Measurements from ENCODE around the gene CNPY1. TPM values are rescaled to one million over a fixed set of nuclear protein-coding genes. Genes with fewer than 3 reads are reported as not detected.
"Not testable (repeated sequence)": the region's sequence is repeated elsewhere in the genome, so short reads cannot be mapped to it uniquely, and the experiment has no call there.

Gene CNPY1
- total and polyA plus RNA-seq, 9 of the 15 experiments (the other 6 are each of a cell fraction or from before 2014, with no cell fraction given), result not detected

- TF ChIP-seq, protein P1, sequence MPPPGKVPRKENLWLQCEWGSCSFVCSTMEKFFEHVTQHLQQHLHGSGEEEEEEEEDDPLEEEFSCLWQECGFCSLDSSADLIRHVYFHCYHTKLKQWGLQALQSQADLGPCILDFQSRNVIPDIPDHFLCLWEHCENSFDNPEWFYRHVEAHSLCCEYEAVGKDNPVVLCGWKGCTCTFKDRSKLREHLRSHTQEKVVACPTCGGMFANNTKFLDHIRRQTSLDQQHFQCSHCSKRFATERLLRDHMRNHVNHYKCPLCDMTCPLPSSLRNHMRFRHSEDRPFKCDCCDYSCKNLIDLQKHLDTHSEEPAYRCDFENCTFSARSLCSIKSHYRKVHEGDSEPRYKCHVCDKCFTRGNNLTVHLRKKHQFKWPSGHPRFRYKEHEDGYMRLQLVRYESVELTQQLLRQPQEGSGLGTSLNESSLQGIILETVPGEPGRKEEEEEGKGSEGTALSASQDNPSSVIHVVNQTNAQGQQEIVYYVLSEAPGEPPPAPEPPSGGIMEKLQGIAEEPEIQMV (tag; conservative IDR thresholded peaks at IDR 0.05; ENCODE audit: low read depth), result no peak
- TF ChIP-seq PCBP2 (IDR thresholded peaks at IDR 0.05; ENCODE audit: low read depth, low read length, poor library complexity, severe bottlenecking), result no peak
Observed at GRCh38 chr7:155521007-155521742, 25.2 kb downstream of the CNPY1 start (continued).

DNA sequence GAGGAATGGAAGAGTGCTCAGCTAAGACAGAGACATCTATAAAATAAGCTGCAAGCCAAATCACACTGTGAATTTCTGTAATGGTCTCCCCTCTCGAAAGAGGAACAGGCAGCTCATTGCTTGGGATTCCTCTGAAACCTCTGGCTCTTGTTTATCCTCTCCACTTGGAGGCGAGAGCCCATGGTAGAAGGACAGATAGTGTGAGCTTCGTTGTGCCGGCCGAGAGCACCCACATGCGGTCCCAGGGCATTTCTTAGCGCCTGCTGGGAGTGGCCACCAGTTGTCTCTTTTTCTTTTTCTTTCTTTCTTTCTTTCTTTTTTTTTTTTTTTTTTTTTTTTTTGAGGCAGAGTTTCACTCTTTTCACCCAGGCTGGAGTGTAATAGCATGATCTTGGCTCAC is 26.2 kb downstream of the CNPY1 start:
- intact Hi-C loops (cut with micrococcal nuclease), result no loop called here
- no peaks in the 10 kb centered on the region for H3K36me3 ChIP-seq (ENCODE audit: control insufficient read depth, insufficient read depth, low read length)
- POLR2A ChIA-PET, result interaction anchor here (0.6 to 1.0 kb wide), 4 partner anchors 19 to 1351 kb away, joined by 3 to 4 read pairs (median 3); partner anchors contain the start of gene RBM33
- no peaks in the 10 kb centered on the region for H3K9me3 ChIP-seq (replicated peaks; ENCODE audit: control insufficient read depth, insufficient read depth, low read depth, low read length)
- H3K4me3 ChIP-seq, result no peak overlapping the region
- WGBS (ENCODE audit: insufficient coverage, low coverage, missing lambda C conversion rate), result 1% methylated on average over 7 of the region's 7 CpGs
- H3K27ac ChIP-seq (ENCODE audit: extremely low read depth, low read depth, low read length), result no peak overlapping the region
- peaks cover 7% of the 10 kb centered on the region; the same call in 1 of the 2 replicates for H4K20me1 ChIP-seq (replicated peaks; ENCODE audit: control insufficient read depth, insufficient read depth, low read length)
- no peak overlapping the region for H3K9ac ChIP-seq (ENCODE audit: insufficient read depth in 1 of 2, low read depth in 2 of 2, low read length in 2 of 2)
- no peak overlapping the region for H2AFZ ChIP-seq (ENCODE audit: low read depth, low read length)
- DNase-seq (ENCODE audit: extremely low read depth in 1 of 4, low spot score in 3 of 4) (no peak), FAIRE-seq (no peak), ATAC-seq (peak; percentile 60; the same call in 2 of the 3 replicates)
- H3K4me2 ChIP-seq (ENCODE audit: insufficient read depth, low read length), result no peak overlapping the region
- peaks cover 67 to 84% of the 10 kb centered on the region in 2 experiments for H3K27me3 ChIP-seq (ENCODE audit: control insufficient read depth in 2 of 2, insufficient read depth in 2 of 2, low read length in 2 of 2)
- no peaks in the 10 kb centered on the region for H3K79me2 ChIP-seq (ENCODE audit: control insufficient read depth, insufficient read depth, low read length)
- H3K4me1 ChIP-seq (replicated peaks in 1 of 2; ENCODE audit: control insufficient read depth in 2 of 2, insufficient read depth in 2 of 2, low read length in 2 of 2), result no peaks in the 10 kb centered on the region
- TF ChIP-seq FUS (optimal IDR thresholded peaks at IDR 0.05; ENCODE audit: low read depth, low read length) (no peak), CTCF (IDR thresholded peaks at IDR 0.05 in 2 of 3, conservative IDR thresholded peaks at IDR 0.05 in 1 of 3; ENCODE audit: insufficient read depth in 2 of 3, low read depth in 1 of 3, low read length in 3 of 3) (peak in 1 of 3 experiments; percentile 15; a peak in 1 of 6 replicates), SPI1 (IDR thresholded peaks at IDR 0.05; ENCODE audit: borderline replicate concordance, low read depth, low read length) (peak; percentile 11; the same call in 1 of the 2 replicates)
- no TSS peak for BruUV-seq (replicated peaks)
- no peaks in the 10 kb centered on the region for H3K9me1 ChIP-seq (ENCODE audit: control insufficient read depth, insufficient read depth, low read length)
- in situ Hi-C loops (cut with MboI), result no loop called here
- CTCF ChIA-PET (ENCODE audit: low intra/inter-chr PET ratio), result no interaction called here

DNA sequence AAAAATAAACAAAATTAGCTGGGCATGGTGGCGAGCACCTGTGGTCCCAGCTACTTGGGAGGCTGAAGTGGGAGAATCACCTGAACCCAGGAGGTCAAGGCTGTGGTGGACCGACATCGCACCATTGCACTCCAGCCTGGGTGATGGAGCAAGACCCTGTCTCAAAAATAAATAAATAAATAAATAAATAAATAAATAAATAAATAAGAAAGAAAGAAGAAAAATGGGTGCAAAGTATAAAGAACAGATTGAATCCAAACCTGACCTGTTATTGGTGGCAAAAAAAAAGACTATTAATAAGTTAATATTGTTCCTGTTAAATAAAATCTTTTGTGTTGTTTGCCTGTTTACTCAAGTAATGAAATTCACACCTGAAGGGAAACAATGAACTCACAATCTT is 27.0 kb downstream of the CNPY1 start:
- WGBS (ENCODE audit: insufficient coverage, low coverage, missing lambda C conversion rate), result 2% methylated on average over 3 of the region's 3 CpGs
- not testable (repeated sequence) for FAIRE-seq

More for the DNA sequence above, 27.0 kb downstream of the CNPY1 start:
- in situ Hi-C loops (cut with MboI); H4K20me1 ChIP-seq (replicated peaks; ENCODE audit: control insufficient read depth, insufficient read depth, low read length); H3K9ac ChIP-seq (ENCODE audit: insufficient read depth in 1 of 2, low read depth in 2 of 2, low read length in 2 of 2); BruUV-seq (replicated peaks); H3K79me2 ChIP-seq (ENCODE audit: control insufficient read depth, insufficient read depth, low read length); H3K4me3 ChIP-seq; intact Hi-C loops (cut with micrococcal nuclease); ATAC-seq; H2AFZ ChIP-seq (ENCODE audit: low read depth, low read length); CTCF ChIA-PET (ENCODE audit: low intra/inter-chr PET ratio); H3K9me1 ChIP-seq (ENCODE audit: control insufficient read depth, insufficient read depth, low read length); H3K9me3 ChIP-seq (replicated peaks; ENCODE audit: control insufficient read depth, insufficient read depth, low read depth, low read length); H3K27ac ChIP-seq (ENCODE audit: extremely low read depth, low read depth, low read length); H3K4me2 ChIP-seq (ENCODE audit: insufficient read depth, low read length); H3K4me1 ChIP-seq (replicated peaks in 1 of 2; ENCODE audit: control insufficient read depth in 2 of 2, insufficient read depth in 2 of 2, low read length in 2 of 2); DNase-seq (ENCODE audit: extremely low read depth in 1 of 4, low spot score in 3 of 4); H3K36me3 ChIP-seq (ENCODE audit: control insufficient read depth, insufficient read depth, low read length): not testable (repeated sequence)
- POLR2A ChIA-PET, result interaction anchor here (0.6 to 1.0 kb wide), 3 partner anchors 18 to 400 kb away, joined by 3 to 4 read pairs (median 3); partner anchors contain the start of gene RBM33
- peaks cover 68 to 90% of the 10 kb centered on the region in 2 experiments for H3K27me3 ChIP-seq (ENCODE audit: control insufficient read depth in 2 of 2, insufficient read depth in 2 of 2, low read length in 2 of 2)

Measured in K562 (cell line).